Measurements from ENCODE around the gene TAP1. TPM values are rescaled to one million over a fixed set of nuclear protein-coding genes. Genes with fewer than 3 reads are reported as not detected.

Gene TAP1
- total and polyA plus RNA-seq, 2 donors (not counting 3 experiments of a cell fraction or from before 2014, with no cell fraction given), result 15.6 to 25.9 TPM

GRCh38 chr6:32862725-32863124 is 9.2 kb upstream of the TAP1 start:
- BruUV-seq (replicated peaks), result no TSS peak
- CTCF ChIA-PET, result interaction anchor here (1.4 to 4.2 kb wide), 4 partner anchors 9 to 37 kb away, joined by 5 to 33 read pairs (median 6); partner anchors contain the start of genes PSMB9, TAP1 and TAP2

More at GRCh38 chr6:32862725-32863124, 9.2 kb upstream of the TAP1 start:
- H3K27me3 ChIP-seq (ENCODE audit: control insufficient read depth in 2 of 2, insufficient read depth in 2 of 2, low read length in 2 of 2), result peaks cover 19 to 20% of the 10 kb centered on the region in 2 experiments
- H4K20me1 ChIP-seq (replicated peaks; ENCODE audit: control insufficient read depth, extremely low read depth, insufficient read depth, low read length), result no peaks in the 10 kb centered on the region
- no peak overlapping the region for H3K4me3 ChIP-seq (replicated peaks in 1 of 3; ENCODE audit: insufficient read depth in 1 of 3, low read depth in 1 of 3, low read length in 3 of 3)
- no peaks in the 10 kb centered on the region for H3K9me3 ChIP-seq (replicated peaks; ENCODE audit: control insufficient read depth, insufficient read depth, low read length)
- POLR2A ChIA-PET, result no interaction called here
- no peaks in the 10 kb centered on the region for H3K9me1 ChIP-seq (replicated peaks; ENCODE audit: control insufficient read depth, extremely low read depth, insufficient read depth, low read length)
- no peak overlapping the region for H3K9ac ChIP-seq (replicated peaks; ENCODE audit: extremely low read depth, insufficient read depth, low read length)
- H3K36me3 ChIP-seq (ENCODE audit: control insufficient read depth in 2 of 2, extremely low read depth in 1 of 2, insufficient read depth in 2 of 2, low read length in 2 of 2), result no peaks in the 10 kb centered on the region
- no peaks in the 10 kb centered on the region for H3K4me1 ChIP-seq (ENCODE audit: control insufficient read depth, extremely low read depth, insufficient read depth, low read length)
- H3K79me2 ChIP-seq (ENCODE audit: control insufficient read depth, insufficient read depth, low read length), result no peaks in the 10 kb centered on the region
- DNase-seq (ENCODE audit: low read depth, low spot score), result no peak
- TF ChIP-seq MAX (IDR thresholded peaks at IDR 0.05; ENCODE audit: insufficient read depth, insufficient read length) (no peak), FOS (IDR thresholded peaks at IDR 0.05; ENCODE audit: borderline replicate concordance, insufficient read depth, low read length) (no peak), GATA2 (IDR thresholded peaks at IDR 0.05; ENCODE audit: insufficient read depth, insufficient read length, low read depth, low read length) (no peak), POLR2AphosphoS5 (IDR thresholded peaks at IDR 0.05; ENCODE audit: insufficient read depth, low read depth, low read length) (no peak), JUN (IDR thresholded peaks at IDR 0.05; ENCODE audit: borderline replicate concordance, insufficient read depth, insufficient read length, low read depth) (no peak), MYC (IDR thresholded peaks at IDR 0.05; ENCODE audit: low read depth, low read length) (no peak), POLR2A (IDR thresholded peaks at IDR 0.05; ENCODE audit: low read depth, low read length) (no peak), EZH2 (IDR thresholded peaks at IDR 0.05; ENCODE audit: borderline replicate concordance, low read depth, low read length, severe bottlenecking) (no peak)
- TF ChIP-seq, protein P1, sequence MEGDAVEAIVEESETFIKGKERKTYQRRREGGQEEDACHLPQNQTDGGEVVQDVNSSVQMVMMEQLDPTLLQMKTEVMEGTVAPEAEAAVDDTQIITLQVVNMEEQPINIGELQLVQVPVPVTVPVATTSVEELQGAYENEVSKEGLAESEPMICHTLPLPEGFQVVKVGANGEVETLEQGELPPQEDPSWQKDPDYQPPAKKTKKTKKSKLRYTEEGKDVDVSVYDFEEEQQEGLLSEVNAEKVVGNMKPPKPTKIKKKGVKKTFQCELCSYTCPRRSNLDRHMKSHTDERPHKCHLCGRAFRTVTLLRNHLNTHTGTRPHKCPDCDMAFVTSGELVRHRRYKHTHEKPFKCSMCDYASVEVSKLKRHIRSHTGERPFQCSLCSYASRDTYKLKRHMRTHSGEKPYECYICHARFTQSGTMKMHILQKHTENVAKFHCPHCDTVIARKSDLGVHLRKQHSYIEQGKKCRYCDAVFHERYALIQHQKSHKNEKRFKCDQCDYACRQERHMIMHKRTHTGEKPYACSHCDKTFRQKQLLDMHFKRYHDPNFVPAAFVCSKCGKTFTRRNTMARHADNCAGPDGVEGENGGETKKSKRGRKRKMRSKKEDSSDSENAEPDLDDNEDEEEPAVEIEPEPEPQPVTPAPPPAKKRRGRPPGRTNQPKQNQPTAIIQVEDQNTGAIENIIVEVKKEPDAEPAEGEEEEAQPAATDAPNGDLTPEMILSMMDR (IDR thresholded peaks at IDR 0.05; ENCODE audit: extremely low read depth in 1 of 2, insufficient read depth in 1 of 2, low read depth in 1 of 2, low read length in 2 of 2), result no peak
- FAIRE-seq, result no peak
- intact Hi-C loops (cut with micrococcal nuclease) (loop anchor here (10.0 kb wide), 1 partner anchor 158 kb away; no protein-coding TSS in a partner anchor), dilution Hi-C loops (cut with MboI; ENCODE audit: extremely low pct_ligation_motif_present, low sequenced_read_pairs) (no loop called here)
- H3K27ac ChIP-seq (ENCODE audit: insufficient read depth, low read depth, low read length), result no peak overlapping the region
- no peak overlapping the region for H3K4me2 ChIP-seq (ENCODE audit: insufficient read depth, low read length)
- H2AFZ ChIP-seq (ENCODE audit: low read depth, low read length), result no peak overlapping the region
